ENCODE measurements around the gene NDUFS6. TPM values are rescaled to one million over a fixed set of nuclear protein-coding genes. Genes with fewer than 3 reads are reported as not detected.

NDUFS6 gene
- total RNA-seq, 4 donors from 2014 or later: 54.7 to 66.4 (median 55.7) TPM

DNA sequence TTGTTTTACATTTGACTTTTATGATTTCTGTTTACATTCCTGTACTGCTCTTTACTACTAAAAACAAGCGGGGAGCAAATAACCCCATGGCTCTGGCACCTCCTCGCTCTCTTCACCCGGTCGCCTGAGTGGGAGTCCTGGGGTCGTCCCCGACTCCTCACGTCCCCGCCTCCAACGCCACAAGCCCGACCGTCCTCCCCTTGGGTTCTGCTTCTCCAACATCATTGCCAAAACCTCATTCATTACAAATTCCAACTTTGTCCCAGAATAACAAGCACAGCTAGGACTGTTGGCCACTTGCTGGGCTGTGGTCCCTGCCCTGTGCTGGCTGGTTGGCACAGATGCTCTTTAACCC lies 36.6 kb upstream of the NDUFS6 start:
- DNase-seq (ENCODE audit: extremely low spot score): no peak
- intact Hi-C loops (cut with DNase I): loop anchor here (5.0 kb wide), 1 partner anchor 278 kb away; no protein-coding TSS in a partner anchor
- 75% methylated on average over 11 of the region's 11 CpGs for WGBS
- H3K27me3 ChIP-seq: peaks cover 0 to 69% (median 0%) of the 10 kb centered on the region in 4 donors
- no peak overlapping the region for H3K27ac ChIP-seq (replicated peaks in 1 of 4)
- H3K4me1 ChIP-seq: no peaks in the 10 kb centered on the region
- no peak for TF ChIP-seq EP300 (IDR thresholded peaks at IDR 0.05)
- TF ChIP-seq POLR2A (IDR thresholded peaks at IDR 0.05; ENCODE audit: low read depth): no peak
- TF ChIP-seq, protein P1, sequence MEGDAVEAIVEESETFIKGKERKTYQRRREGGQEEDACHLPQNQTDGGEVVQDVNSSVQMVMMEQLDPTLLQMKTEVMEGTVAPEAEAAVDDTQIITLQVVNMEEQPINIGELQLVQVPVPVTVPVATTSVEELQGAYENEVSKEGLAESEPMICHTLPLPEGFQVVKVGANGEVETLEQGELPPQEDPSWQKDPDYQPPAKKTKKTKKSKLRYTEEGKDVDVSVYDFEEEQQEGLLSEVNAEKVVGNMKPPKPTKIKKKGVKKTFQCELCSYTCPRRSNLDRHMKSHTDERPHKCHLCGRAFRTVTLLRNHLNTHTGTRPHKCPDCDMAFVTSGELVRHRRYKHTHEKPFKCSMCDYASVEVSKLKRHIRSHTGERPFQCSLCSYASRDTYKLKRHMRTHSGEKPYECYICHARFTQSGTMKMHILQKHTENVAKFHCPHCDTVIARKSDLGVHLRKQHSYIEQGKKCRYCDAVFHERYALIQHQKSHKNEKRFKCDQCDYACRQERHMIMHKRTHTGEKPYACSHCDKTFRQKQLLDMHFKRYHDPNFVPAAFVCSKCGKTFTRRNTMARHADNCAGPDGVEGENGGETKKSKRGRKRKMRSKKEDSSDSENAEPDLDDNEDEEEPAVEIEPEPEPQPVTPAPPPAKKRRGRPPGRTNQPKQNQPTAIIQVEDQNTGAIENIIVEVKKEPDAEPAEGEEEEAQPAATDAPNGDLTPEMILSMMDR (IDR thresholded peaks at IDR 0.05): no peak
- no peak for TF ChIP-seq POLR2AphosphoS5 (IDR thresholded peaks at IDR 0.05)
- H3K4me3 ChIP-seq: no peak overlapping the region
- no peaks in the 10 kb centered on the region for H3K36me3 ChIP-seq
- no peaks in the 10 kb centered on the region for H3K9me3 ChIP-seq

DNA sequence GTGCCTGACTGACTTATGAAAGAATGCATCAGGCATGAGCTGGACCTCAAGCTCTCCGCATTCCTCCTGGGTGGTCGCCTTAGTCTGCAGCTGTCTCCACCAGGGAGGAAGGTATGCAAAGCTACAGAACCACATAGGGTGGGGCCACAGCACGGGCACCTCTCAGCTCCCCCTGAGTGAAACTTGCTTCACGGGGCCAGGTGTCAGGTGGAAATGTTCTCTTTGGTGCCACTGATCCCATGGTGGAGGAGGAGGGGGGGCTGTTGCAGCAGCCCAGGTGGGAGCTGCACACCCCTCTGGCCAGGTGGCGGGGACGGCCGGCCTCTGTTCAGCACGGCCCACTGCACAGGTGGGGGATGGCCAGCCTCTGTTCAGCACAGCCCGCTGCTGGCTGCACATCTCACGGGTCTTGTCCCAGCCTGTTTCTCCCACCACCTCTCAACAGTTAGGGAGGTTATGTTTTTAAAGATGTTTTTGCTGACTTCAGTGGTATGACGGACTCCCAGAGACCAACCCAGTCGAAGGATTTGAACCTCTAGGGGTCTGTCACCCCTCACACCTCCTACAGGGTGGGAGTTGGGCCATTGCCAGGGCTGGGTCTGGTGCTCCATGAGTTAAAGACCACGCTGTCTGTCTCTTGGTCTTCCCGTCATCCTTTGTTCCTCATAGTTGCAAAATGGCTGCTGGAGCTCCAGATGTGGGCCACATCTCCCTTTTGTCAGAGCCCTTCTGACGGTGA lies 35.9 kb upstream of the NDUFS6 start:
- Histone ChIP-seq H3K36me3 (no peaks in the 10 kb centered on the region), H3K27me3 (peaks cover 0 to 75% (median 0%) of the 10 kb centered on the region in 4 donors)

DNA sequence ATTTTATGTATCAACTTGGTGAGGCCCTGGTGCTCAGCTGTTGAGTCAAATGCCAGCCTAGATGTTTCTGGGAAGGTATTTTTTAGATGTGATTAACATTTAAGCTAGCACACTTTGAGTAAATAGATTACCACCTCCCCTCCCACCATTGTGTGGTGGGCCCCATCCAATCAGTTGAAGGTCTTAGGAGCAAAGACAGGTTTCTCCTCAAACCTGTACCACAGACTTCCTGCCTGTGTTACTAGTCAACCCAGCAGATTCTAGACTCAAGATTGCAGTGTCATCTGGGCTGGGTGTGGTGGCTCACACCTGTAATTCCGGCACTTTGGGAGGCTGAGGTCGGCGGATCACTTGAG lies 35.3 kb upstream of the NDUFS6 start:
- intact Hi-C loops (cut with DNase I): no loop called here
- DNase-seq (ENCODE audit: extremely low spot score): no peak

More for the DNA sequence above, 35.9 kb upstream of the NDUFS6 start:
- WGBS: 70% methylated on average over 13 of the region's 15 CpGs
- H3K9me3 ChIP-seq: no peaks in the 10 kb centered on the region
- no peak overlapping the region for H3K27ac ChIP-seq (replicated peaks in 1 of 4)
- no peak overlapping the region for H3K4me3 ChIP-seq
- TF ChIP-seq POLR2AphosphoS5 (IDR thresholded peaks at IDR 0.05): no peak
- no peak for TF ChIP-seq POLR2A (IDR thresholded peaks at IDR 0.05; ENCODE audit: low read depth)
- TF ChIP-seq EP300 (IDR thresholded peaks at IDR 0.05): no peak
- TF ChIP-seq, protein P1 (IDR thresholded peaks at IDR 0.05): no peak
- intact Hi-C loops (cut with DNase I): no loop called here
- no peak for DNase-seq (ENCODE audit: extremely low spot score)
- H3K4me1 ChIP-seq: no peaks in the 10 kb centered on the region

DNA sequence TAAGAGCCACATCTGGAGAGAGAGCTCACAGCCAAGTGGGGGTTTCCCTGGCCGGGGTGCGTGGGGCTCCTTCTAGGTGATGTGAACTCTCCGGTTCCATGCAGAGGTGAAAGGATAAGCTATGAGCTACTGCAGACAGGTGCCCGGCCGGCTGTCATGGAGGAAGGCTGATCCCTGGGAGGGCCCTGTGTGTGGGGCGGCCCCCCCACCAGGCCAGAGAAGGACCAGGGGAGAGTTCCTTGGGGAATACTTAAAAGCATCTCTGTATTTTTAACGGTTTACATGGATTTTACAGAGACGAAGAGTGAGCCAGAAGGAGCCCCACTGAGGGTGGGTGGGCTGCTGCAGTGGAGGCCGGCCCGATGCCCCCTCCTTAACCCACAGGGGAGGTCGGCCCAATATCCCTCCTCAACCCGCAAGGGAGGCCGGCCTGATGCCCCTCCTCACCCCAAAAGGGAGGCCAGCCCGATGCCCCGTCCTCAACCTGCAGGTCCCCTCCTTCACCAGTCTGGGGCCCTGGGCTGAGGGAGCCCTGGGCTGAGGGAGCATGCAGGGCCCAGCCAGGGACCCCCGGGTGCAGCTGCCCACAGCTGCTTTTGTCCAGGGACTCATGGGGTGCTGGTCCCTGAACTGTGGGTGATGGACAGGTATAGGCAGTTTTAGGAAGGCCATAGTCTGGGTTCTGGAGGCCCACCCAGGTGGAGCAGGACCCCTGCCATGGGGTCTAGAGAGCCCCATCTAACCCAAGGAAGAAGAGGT lies 33.5 kb upstream of the NDUFS6 start:
- Histone ChIP-seq H3K4me3 (no peak overlapping the region), H3K27ac (replicated peaks in 1 of 4) (no peak overlapping the region), H3K27me3 (peaks cover 0 to 75% (median 0%) of the 10 kb centered on the region in 4 donors), H3K9me3 (no peaks in the 10 kb centered on the region), H3K4me1 (no peaks in the 10 kb centered on the region), H3K36me3 (no peaks in the 10 kb centered on the region)
- DNase-seq (ENCODE audit: extremely low spot score): no peak
- TF ChIP-seq EP300 (IDR thresholded peaks at IDR 0.05) (no peak), POLR2A (IDR thresholded peaks at IDR 0.05; ENCODE audit: low read depth) (no peak), POLR2AphosphoS5 (IDR thresholded peaks at IDR 0.05) (no peak)
- TF ChIP-seq, protein P1 (IDR thresholded peaks at IDR 0.05): no peak
- intact Hi-C loops (cut with DNase I): no loop called here
- WGBS: 53% methylated on average over 7 of the region's 16 CpGs

More for the DNA sequence above, 35.3 kb upstream of the NDUFS6 start:
- H3K27ac ChIP-seq (replicated peaks in 1 of 4): no peak overlapping the region
- H3K9me3 ChIP-seq: no peaks in the 10 kb centered on the region
- H3K4me1 ChIP-seq: no peaks in the 10 kb centered on the region
- H3K27me3 ChIP-seq: peaks cover 0 to 75% (median 0%) of the 10 kb centered on the region in 4 donors
- WGBS: 95% methylated on average over 3 of the region's 3 CpGs
- TF ChIP-seq POLR2AphosphoS5 (IDR thresholded peaks at IDR 0.05) (no peak), EP300 (IDR thresholded peaks at IDR 0.05) (no peak), POLR2A (IDR thresholded peaks at IDR 0.05; ENCODE audit: low read depth) (no peak)
- TF ChIP-seq, protein P1 (IDR thresholded peaks at IDR 0.05): no peak
- H3K4me3 ChIP-seq: no peak overlapping the region
- no peaks in the 10 kb centered on the region for H3K36me3 ChIP-seq

All from esophagus muscularis mucosa (tissue), 4 donors.